WTC11 (cell line): ENCODE results near the gene TM4SF1.

ENCODE experiments used
- ATF2 ChIP-seq: sonication (generic); formaldehyde crosslinking; IDR thresholded peaks from 2 replicates; pipeline ENCODE4 v1.8.1; 2022; ENCODE audit warnings: low read depth, missing genetic modification reagents, borderline replicate concordance
- CREB1 ChIP-seq: sonication (generic); formaldehyde crosslinking; IDR thresholded peaks from 2 replicates; pipeline ENCODE4 v1.8.0; 2023; ENCODE audit warnings: mild to moderate bottlenecking, missing genetic modification reagents
- CTCF ChIP-seq: fragments of 200-600 bp; IDR thresholded peaks from 2 replicates; pipeline ENCODE4 v1.8.0; 2022; ENCODE audit warnings: antibody characterized with exemption
- E2F1 ChIP-seq: sonication (generic); formaldehyde crosslinking; IDR thresholded peaks from 2 replicates; pipeline ENCODE4 v1.8.0; 2022; ENCODE audit warnings: mild to moderate bottlenecking, missing genetic modification reagents
- ETV6 ChIP-seq: sonication (generic); formaldehyde crosslinking; IDR thresholded peaks from 2 replicates; pipeline ENCODE4 v1.8.1; 2022; ENCODE audit warnings: mild to moderate bottlenecking, missing genetic modification reagents
- FOXJ3 ChIP-seq: sonication (generic); formaldehyde crosslinking; IDR thresholded peaks from 2 replicates; pipeline ENCODE4 v1.9.0; 2021; ENCODE audit warnings: missing genetic modification reagents, mild to moderate bottlenecking, borderline replicate concordance
- FOXP1 ChIP-seq: sonication (generic); formaldehyde crosslinking; IDR thresholded peaks from 2 replicates; pipeline ENCODE4 v1.8.0; 2022; ENCODE audit warnings: missing genetic modification reagents, mild to moderate bottlenecking, moderate library complexity, borderline replicate concordance
- GABPB1 ChIP-seq: sonication (generic); formaldehyde crosslinking; IDR thresholded peaks from 2 replicates; pipeline ENCODE4 v1.8.1; 2023; ENCODE audit warnings: mild to moderate bottlenecking, missing genetic modification reagents
- RELA ChIP-seq: sonication (generic); formaldehyde crosslinking; IDR thresholded peaks from 2 replicates; pipeline ENCODE4 v1.8.1; 2022; ENCODE audit warnings: missing genetic modification reagents, mild to moderate bottlenecking, borderline replicate concordance
- ZBTB43 ChIP-seq: sonication (generic); formaldehyde crosslinking; IDR thresholded peaks from 2 replicates; pipeline ENCODE4 v1.8.1; 2023; ENCODE audit warnings: mild to moderate bottlenecking, missing genetic modification reagents
- ZNF263 ChIP-seq: sonication (generic); formaldehyde crosslinking; IDR thresholded peaks from 2 replicates; pipeline ENCODE4 v1.8.1; 2022; ENCODE audit warnings: low read depth, mild to moderate bottlenecking, moderate library complexity, missing genetic modification reagents
- TF ChIP-seq, protein P1 (sequence below): sonication (generic); formaldehyde crosslinking; IDR thresholded peaks from 2 replicates; pipeline ENCODE4 v1.8.0; 2022; ENCODE audit warnings: mild to moderate bottlenecking, missing genetic modification reagents
- TF ChIP-seq, protein P2 (sequence below): sonication (generic); formaldehyde crosslinking; IDR thresholded peaks from 2 replicates; pipeline ENCODE4 v1.8.0; 2022; ENCODE audit warnings: mild to moderate bottlenecking, missing genetic modification reagents
- TF ChIP-seq, protein P3 (sequence below): sonication (generic); formaldehyde crosslinking; IDR thresholded peaks from 2 replicates; pipeline ENCODE4 v1.8.1; 2023; ENCODE audit warnings: mild to moderate bottlenecking, moderate library complexity, missing genetic modification reagents

DNA sequence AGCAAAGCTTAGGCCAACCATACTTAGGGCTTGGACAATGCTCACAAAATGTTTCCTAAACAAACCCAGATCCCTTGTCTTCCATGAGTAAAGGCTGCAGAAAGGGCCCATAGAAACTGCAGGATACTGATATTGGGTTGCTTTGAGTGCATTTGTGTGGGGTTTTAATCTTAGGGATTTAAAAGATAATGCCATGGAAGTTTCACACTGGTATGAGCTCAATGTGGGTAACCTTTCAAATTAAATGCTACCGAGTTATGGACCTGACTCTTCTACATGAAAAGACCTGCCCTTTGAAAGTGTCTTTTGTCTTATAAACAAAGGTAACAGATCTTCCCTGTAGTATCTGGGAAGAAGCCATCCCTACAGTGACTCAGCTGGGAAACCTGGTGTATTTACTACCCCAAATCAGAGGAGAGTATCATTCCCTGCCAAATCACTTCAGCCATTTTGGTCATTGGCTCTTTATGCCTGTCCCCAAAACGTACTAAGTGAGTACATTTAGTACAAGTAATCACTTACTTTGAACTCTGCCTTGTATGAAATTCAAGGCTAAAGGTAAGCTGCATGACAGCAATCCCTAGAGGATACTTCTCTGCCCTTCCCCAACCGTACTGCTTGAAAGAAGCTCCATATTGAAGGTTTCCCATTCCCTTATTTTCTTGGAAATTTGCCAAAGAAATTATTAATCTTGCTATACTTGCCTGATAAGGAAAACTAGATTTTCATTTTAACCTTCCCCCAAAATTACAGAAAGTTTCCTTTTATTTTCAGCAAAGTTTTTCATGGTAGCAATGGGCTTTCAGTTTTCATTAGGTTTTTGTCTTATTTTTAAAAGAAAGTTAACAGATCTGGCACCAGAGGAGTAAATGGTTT is 7.2 kb downstream of the TM4SF1 start:
- TF ChIP-seq CREB1 (CRISPR knock-in tag) (no peak), ZBTB43 (no peak), FOXJ3 (CRISPR knock-in tag) (no peak), ATF2 (CRISPR knock-in tag) (no peak), FOXP1 (CRISPR knock-in tag) (no peak), CTCF (no peak), GABPB1 (CRISPR knock-in tag) (no peak), ETV6 (CRISPR knock-in tag) (no peak), E2F1 (CRISPR knock-in tag) (no peak), ZNF263 (CRISPR knock-in tag) (no peak), RELA (no peak)
- TF ChIP-seq, protein P1, sequence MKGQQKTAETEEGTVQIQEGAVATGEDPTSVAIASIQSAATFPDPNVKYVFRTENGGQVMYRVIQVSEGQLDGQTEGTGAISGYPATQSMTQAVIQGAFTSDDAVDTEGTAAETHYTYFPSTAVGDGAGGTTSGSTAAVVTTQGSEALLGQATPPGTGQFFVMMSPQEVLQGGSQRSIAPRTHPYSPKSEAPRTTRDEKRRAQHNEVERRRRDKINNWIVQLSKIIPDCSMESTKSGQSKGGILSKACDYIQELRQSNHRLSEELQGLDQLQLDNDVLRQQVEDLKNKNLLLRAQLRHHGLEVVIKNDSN (CRISPR knock-in tag), result no peak
- TF ChIP-seq, protein P2, sequence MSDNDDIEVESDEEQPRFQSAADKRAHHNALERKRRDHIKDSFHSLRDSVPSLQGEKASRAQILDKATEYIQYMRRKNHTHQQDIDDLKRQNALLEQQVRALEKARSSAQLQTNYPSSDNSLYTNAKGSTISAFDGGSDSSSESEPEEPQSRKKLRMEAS (CRISPR knock-in tag), result no peak
- TF ChIP-seq, protein P3, sequence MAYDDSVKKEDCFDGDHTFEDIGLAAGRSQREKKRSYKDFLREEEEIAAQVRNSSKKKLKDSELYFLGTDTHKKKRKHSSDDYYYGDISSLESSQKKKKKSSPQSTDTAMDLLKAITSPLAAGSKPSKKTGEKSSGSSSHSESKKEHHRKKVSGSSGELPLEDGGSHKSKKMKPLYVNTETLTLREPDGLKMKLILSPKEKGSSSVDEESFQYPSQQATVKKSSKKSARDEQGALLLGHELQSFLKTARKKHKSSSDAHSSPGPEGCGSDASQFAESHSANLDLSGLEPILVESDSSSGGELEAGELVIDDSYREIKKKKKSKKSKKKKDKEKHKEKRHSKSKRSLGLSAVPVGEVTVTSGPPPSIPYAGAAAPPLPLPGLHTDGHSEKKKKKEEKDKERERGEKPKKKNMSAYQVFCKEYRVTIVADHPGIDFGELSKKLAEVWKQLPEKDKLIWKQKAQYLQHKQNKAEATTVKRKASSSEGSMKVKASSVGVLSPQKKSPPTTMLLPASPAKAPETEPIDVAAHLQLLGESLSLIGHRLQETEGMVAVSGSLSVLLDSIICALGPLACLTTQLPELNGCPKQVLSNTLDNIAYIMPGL, result no peak
